GM19025 (cell line): Measurements from ENCODE around the gene FCHO2.
"Not testable (repeated sequence)": the region's sequence is repeated elsewhere in the genome, so short reads cannot be mapped to it uniquely, and the experiment has no call there.

ENCODE experiments used
- ATAC-seq: cut with Tn5 transposase; IDR thresholded peaks from one replicate; pipeline ENCODE4 v1.9.1; 2021; ENCODE audit warnings: mild to moderate bottlenecking, low read depth, moderate library complexity; ENCODE audit not compliant: unreplicated experiment

The FCHO2 gene, protein sequence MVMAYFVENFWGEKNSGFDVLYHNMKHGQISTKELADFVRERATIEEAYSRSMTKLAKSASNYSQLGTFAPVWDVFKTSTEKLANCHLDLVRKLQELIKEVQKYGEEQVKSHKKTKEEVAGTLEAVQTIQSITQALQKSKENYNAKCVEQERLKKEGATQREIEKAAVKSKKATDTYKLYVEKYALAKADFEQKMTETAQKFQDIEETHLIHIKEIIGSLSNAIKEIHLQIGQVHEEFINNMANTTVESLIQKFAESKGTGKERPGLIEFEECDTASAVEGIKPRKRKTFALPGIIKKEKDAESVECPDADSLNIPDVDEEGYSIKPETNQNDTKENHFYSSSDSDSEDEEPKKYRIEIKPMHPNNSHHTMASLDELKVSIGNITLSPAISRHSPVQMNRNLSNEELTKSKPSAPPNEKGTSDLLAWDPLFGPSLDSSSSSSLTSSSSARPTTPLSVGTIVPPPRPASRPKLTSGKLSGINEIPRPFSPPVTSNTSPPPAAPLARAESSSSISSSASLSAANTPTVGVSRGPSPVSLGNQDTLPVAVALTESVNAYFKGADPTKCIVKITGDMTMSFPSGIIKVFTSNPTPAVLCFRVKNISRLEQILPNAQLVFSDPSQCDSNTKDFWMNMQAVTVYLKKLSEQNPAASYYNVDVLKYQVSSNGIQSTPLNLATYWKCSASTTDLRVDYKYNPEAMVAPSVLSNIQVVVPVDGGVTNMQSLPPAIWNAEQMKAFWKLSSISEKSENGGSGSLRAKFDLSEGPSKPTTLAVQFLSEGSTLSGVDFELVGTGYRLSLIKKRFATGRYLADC

DNA sequence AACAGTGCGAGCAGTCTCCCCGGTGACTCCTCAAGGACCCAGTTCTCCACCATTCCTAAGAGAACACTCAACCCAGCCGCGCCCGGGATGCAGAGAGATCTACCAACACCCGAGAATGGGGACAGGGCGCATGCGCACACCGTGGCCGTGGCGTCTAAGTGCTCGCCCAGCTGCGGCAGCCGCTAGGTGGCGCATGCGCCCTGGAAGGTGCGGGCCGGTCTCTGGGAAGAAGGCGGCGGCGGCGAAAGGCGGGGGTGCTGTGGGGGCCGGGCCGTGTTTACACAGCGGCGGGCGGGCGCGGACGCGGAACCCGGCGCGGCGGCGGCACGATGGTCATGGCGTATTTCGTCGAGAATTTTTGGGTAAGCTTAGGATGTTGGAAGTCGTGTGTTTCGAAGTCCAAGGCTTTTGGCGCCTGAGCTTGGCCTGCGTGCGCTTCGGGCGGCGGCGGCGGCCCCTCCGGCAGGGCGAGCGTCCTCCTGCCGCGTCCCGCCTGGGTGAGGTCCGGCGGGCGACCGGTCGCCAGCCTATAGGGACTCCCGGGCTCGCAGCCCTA lies at the start of gene FCHO2:
Gene FCHO2, plus strand, starts transcription at position 274 of the 556 bp plus-strand sequence. Its CDS starts 56 bp downstream, at position 330.
- ATAC-seq: peak; percentile 88

DNA sequence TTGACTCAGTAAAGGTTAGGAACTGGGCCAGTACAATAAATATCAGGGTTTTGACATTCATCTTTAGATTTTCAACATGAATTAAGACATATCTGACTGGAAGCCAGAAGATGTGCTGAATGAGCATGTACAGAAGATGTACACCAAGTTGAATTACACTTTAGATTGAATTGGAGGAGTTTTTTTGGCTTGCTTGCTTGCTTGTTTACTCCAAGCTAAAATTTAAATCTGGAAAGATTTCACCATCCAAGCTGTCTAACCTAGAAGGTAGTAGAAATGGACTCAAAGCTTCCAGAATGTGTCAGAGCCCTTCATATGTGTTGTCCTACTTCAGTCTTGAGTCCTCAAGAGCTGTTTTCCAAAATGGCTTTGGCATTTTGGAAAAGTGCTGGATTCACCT lies 49.0 kb upstream of the FCHO2 start:
- no peak for ATAC-seq

DNA sequence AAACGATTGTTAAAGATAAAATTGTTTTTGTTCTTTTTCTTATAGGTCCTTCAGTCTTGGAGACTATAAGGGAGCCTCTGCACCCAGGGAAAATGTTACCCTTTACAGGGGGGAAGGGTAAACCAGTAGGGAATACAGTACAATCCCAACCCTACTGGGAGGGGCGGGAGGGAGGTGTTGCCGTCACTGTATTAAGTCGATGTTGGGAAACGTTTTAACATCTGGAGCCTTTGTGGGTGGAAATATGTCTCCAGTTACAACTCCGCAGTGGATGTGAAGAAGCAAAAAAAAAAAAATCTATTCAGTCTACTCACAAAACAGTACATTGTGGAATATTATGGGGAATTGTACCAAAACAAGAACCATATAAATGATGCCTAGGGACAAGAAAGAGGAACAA lies 47.2 kb upstream of the FCHO2 start:
- ATAC-seq: no peak

DNA sequence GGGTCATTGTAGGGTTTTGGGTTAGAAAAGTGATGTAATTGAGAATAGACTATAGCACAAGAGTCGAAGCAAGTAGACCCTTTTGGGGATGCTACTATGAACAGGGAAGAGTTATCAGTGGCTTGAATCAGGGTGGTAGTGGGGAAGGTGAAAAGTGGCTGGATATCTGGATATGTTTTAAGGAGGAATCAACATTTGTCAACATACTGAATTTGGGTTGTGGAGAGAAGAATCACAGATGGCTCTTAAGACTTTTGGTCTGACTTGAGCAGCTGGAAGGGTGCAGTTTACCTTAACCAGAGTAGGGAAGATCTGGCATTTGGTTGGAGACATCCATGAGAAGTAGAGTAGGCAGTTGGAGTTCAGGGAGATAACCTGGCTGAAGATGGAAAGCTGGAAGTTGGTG lies 38.5 kb upstream of the FCHO2 start:
- no peak for ATAC-seq

DNA sequence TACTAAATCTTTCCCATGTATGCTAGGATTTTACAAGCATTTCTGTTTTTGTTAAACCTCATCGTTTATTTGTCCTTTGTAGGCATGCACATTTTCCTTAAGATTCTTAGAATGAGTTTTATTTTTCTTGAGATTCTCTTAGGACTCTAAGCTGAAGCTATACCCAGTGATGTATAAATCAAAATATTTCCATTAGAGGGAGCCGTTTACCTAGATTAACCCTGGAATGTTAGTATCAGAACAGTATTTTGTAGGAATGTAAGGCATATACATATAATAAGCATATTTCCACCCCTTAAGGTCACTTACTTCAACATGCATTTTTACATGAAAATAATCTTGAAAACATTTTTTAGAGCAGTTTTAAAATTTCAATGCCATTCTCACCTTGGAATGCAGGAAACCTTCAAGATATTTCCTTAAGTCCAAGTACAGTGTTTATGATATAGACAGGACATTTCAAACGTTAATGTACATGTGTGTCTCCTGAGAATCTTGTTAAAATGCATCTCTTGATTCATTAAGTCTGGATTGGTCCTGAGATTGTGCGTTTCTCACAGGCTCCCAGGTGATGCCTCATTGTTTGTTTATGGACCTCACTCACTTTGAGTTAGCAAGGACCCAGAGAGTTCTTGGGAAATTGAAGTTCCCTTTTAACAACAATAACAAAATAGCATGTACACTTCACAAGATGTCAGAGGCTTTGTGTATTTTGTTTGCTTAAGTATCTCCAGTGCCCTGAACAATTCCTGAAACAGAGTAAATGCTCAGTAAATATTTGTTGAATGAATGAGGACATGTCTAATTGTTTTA lies 34.9 kb upstream of the FCHO2 start:
- ATAC-seq: no peak

DNA sequence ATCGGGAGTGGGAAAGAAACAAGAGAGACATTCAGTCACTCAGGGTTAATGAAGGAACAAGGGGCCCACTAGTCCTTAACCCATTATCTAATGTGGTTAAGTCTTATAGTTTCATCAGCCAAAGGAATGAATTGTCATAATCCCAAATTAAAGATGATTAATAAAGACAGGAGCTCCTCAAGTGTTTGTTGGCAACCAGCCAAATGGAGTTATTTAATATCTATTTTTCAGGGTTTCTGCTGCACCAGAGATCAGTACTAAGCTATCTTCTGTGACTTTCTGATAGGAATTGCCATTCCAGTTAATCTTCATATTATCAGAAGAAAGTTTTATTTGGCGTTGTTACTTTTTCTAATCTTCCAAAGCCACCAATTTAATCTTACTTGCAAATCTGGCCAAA lies 34.0 kb upstream of the FCHO2 start:
- no peak for ATAC-seq

DNA sequence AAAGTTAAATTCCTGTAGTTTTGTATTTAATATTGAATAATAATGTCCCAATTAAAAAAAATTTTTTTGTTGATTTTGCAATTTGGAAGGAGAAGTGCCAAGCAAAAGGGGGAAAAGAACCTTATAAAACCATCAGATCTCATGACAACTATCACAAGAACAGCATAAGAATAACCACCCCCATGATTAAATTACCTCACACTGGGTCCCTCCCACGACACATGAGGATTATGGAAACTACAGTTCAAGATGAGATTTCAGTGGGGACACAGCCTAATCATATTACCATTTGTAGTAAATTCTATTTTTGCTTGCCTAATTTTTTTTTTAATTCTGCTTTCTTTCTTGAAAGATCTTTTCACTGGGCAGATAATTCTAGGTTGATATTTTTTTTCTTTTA lies 33.4 kb upstream of the FCHO2 start:
- no peak for ATAC-seq

DNA sequence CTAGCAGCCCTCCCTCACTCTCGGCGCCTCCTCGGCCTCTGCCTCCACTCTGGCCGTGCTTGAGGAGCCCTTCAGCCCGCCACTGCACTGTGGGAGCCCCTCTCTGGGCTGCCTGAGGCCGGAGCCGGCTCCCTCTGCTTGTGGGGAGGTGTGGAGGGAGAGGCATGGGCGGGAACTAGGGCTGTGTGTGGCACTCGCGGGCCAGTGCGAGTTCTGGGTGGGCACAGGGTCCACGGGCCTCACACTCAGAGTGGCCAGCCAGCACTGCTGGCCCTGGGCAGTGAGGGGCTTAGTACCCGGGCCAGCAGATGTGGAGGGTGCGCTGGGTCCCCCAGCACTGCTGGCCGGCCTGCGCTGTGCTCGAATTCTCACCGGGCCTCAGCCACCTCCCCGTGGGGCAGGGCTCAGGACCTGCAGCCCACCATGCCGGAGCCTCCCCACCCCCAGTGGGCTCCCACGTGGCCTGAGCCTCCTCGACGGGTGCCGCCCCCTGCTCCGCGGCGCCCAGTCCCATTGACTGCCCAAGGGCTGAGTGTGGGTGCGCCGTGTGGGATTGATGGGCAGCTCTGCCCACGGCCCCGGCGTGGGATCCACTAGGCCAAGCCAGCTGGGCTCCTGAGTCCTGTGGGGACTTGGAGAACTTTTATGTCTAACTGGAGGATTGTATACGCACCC lies 30.4 kb upstream of the FCHO2 start:
- ATAC-seq: no peak

DNA sequence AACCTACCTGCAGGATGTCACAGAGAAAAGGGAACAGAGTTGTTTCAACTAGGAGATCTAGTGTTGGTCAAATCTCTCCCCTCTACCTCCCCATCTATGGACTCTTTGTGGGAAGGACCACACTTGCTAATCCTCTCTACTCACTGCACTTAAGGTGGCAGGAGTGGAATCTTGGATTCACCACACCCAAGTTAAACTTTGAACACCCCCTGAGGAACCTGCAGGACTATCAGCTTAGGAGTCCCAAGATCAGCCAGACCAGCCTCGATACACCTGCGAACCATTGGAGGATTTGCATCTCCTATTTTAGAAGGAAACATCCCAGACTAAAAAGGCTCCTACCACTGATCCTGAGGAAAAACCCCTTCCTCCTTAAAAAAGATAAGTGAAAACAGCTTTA lies 23.2 kb upstream of the FCHO2 start:
- not testable (repeated sequence) for ATAC-seq

DNA sequence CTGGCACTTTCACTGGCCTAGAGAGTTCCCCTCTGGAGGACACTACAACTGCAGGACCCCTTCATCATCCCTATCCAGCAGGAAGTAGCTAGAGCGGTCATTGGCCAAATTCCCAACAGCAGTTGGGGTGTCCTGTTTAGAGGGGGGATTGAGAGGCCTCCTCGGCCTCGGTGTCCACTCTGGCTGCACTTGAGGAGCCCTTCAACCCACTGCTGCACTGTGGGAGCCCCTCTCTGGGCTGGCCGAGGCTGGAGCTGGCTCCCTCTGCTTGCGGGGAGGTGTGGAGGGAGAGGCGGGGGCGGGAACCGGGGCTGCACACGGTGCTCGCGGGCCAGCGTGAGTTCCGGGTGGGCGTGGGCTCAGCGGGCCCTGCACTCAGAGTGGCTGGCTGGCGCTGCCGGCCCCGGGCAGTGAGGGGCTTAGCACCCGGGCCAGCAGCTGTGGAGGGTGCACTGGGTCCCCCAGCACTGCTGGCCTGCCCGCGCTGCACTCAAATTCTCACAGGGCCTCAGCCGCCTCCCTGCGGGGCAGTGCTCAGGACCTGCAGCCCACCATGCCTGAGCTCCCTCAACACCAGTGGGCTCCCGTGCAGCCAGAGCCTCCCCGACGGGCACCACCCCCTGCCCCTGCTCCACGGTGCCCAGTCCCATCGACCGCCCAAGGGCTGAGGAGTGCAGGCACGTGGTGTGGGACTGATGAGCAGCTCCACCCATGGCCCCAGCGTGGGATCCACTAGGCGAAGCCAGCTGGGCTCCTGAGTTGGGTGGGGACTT lies 20.7 kb upstream of the FCHO2 start:
- ATAC-seq: not testable (repeated sequence)

DNA sequence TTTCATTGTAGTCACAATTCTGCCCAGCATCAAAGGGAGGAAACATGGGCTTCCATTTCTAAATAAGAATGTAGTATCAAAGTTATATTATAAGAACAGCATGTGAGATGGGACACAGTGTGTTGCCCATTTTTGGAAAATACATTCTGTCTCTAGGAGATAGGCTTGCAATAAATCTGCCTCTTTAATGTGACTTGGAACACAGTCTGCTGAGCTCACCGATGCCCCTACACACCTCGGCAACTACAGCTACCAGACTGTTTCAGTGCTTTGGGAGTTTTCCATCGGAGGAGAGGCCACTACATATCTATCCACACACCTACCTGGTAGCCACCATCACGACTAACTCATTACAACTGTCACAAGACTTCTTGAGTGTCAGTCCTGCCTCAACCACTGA lies 18.9 kb upstream of the FCHO2 start:
- ATAC-seq: no peak

DNA sequence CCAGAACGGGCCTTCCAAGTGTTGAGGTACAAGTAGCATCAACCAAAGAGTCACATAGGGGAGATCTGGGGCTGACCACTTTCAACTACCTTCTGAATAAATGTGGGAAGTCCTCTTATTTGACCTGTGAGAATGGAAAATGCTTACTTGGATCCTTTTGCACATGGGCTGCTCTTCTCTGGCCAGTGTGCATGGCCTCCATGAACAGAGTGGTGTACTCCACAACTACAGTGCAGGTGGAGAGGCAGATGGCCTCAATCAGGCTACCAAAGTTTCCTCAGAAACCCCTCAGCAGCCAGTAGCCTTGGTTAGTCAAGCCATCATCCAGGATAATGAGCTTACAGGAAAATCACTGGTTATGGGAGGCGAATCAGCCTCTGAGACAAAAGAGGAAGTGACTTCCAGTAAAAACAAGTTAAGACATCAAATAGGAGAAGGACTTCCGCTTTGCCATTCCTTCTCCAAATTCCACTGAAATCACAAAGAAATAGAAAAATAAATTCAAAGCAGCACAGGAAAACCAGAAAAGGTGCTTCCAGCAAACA lies 18.3 kb upstream of the FCHO2 start:
- no peak for ATAC-seq

DNA sequence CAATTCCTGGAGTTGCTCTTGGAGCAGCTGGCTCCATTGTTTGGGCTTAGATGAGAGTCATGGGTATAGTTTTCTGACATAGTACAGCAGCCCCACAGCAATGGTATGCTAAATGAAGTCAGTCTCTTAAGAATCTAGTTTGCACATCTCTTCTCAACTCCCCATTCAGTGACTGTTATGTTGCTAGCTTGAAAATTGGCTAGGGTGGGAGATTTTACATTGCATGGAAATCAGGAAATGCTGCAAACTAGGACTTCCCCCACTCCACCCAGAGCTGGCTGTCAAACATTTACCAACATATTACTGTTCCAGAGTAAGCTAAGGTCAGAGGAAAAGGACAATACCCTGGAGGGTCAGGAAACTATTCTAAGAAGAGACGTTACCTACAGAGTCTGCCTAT lies 17.6 kb upstream of the FCHO2 start:
- ATAC-seq: no peak

DNA sequence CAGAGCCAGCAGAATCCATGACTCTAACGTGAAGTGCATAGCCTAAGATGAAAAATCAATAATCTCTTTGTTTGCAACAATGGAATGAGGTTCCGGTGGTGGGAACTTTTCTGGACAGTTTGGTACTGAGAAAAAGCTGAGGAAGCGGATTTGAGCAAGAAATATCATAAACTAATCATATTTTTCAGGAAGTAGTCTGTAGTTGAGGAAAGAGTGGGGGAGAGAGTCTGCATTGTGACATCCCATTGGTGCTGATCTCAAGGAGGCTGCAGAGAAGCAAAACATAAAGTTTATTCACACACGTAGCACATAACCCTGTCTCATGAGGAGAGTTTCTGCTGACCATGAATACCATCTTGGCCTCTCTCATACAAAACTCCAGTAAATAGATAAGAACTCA lies 15.8 kb upstream of the FCHO2 start:
- ATAC-seq: no peak

DNA sequence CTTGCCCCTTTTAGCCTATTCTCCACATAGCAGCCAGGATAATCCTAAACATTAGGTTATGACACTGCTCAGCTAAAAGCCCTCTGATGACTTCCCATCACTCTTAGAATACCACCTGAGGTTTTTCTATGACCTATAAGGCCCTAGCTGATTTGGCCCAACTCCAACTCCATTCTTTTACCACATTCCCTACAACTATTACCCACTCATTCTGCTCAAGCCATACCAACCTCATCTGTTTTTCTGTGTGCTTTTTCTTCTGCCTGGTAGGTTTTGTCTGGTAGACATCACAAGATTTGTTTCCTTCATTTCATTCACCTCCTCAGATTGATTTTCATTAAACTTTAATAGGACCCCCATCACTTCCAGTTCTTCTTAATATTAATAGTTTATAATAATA lies 12.5 kb upstream of the FCHO2 start:
- no peak for ATAC-seq

DNA sequence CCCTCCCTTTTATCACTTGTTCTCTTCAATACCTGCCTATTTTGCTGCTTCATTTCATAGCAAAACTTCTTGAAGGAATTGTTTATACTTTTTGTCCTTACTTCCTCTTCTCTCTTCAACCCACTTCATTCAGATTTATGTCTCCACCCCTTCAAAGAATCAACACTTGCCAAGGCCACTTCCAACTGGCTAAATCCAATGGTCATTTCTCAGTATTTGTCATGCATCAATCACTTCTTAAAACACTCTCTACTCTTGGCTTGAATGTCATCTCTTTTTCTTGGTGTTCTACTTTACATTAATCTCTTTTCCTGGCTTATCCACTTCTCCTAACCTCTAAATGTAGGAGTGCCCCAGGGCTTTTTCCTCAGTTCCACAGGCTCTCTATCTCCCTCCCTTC lies 8.3 kb upstream of the FCHO2 start:
- ATAC-seq: no peak

DNA sequence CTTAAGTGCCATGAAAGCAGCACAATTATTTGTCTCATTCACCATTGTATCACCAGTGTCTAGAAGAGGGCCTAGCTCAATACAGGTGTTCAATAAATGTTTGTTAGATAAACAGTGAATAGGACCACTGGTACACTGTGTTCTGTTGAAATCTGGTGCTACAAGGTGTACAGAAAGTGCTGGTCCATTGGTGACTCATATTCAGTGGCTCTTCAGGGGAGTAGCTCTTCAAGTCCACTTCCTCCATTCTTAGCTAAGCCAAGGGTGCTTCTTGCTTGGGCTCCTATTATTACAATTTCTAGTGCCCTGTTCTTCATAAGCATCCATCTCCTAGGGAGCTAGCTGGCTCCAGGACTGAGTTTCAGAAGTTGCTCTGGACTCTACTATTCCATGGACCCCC lies 6.4 kb upstream of the FCHO2 start:
- ATAC-seq: no peak

DNA sequence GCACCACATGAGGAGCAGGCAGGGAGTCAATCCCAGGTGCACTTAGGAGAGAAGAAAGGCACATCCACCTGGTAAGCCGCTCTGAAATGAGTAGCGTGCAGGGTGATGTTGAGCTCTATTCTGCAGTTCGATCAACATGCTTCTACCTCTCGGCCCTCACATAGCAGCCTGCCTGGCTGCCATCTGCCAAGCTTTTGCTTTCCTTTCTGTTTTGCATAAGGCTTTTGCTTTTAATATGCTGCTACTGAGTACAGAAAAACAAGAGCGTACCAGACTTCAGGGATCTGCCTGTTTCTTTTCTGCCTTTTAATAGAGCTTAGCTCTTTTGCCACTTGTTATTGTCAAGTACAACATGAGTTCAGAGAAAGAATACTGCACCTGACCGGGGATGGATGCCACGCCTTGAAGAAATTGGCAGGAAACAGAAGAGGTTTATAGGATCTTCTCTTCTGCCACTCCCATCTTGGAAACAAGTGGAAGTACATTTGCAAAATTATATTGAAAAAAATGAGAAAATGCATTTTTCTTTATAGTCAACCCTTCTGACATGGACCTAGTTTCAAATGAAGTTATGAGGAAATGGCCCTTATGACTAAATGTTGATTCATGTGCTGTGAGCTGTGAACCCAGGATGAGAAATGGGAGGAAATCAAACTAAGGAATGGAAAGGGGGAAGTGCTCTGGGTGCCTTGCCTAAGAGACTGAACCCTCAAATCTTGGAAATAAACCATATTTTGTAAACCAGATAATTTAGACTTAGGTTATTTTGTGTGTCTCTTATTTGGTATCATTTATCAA lies 4.0 kb upstream of the FCHO2 start:
- ATAC-seq: no peak
